PC-3 (cell line): Measurements from ENCODE around the gene GLT6D1. TPM values are rescaled to one million over a fixed set of nuclear protein-coding genes. Genes with fewer than 3 reads are reported as not detected.

Experiments used
- ATAC-seq: fragments of 200-7000 bp; cut with Tn5 transposase; 2 replicates; pipeline ENCODE4 v1.9.1; 2020; ENCODE audit warnings: mild to moderate bottlenecking, moderate library complexity
- BruUV-seq: library from RNA; stranded (reverse); fragments of 400-500 nt; replicated peaks from 2 replicates; lab custom pipeline; 2021; lab: Mats Ljungman, UMichigan
- CTCF ChIA-PET: fragments of 300-600 bp; sonication (Branson Sonifier 250); formaldehyde crosslinking; loops from one replicate; lab custom pipeline; 2022; ENCODE audit warnings: antibody characterized with exemption; lab: Charles Lee
- POLR2A ChIA-PET: fragments of 300-600 bp; sonication (Branson Sonifier 250); formaldehyde crosslinking; loops from one replicate; lab custom pipeline; 2022; ENCODE audit warnings: antibody characterized with exemption; ENCODE audit not compliant: unreplicated experiment; lab: Charles Lee
- DNase-seq: peaks from one replicate; pipeline ENCODE4 v3.0.0-alpha.2; 2015
- H2AFZ ChIP-seq: fragments of 300-600 bp; sonication (generic); 2 replicates; pipeline ENCODE4 v1.6.0; 2016; ENCODE audit warnings: antibody characterized with exemption, low read length
- H3F3A ChIP-seq: fragments of 300-600 bp; sonication (generic); one replicate; pipeline ENCODE4 v1.6.0; 2017; ENCODE audit warnings: antibody characterized with exemption, low read length, control low read depth, mild to moderate bottlenecking; ENCODE audit not compliant: unreplicated experiment
- H3K27ac ChIP-seq: fragments of 300-600 bp; sonication (generic); 2 replicates; pipeline ENCODE4 v1.5.1; 2016; ENCODE audit warnings: mild to moderate bottlenecking, low read length
- H3K27me3 ChIP-seq: fragments of 300-600 bp; sonication (generic); 2 replicates; pipeline ENCODE4 v1.6.1; 2016; ENCODE audit warnings: low read length, mixed read lengths
- H3K36me3 ChIP-seq: fragments of 300-600 bp; sonication (generic); 2 replicates; pipeline ENCODE4 v1.6.1; 2016; ENCODE audit warnings: low read depth, mixed run types, low read length, mixed read lengths
- H3K4me1 ChIP-seq: fragments of 300-600 bp; sonication (generic); 2 replicates; pipeline ENCODE4 v1.5.1; 2016; ENCODE audit warnings: low read length; ENCODE audit not compliant: insufficient read depth
- H3K4me2 ChIP-seq: fragments of 300-600 bp; sonication (generic); 2 replicates; pipeline ENCODE4 v1.6.0; 2016; ENCODE audit warnings: low read length
- H3K4me3 ChIP-seq: fragments of 300-600 bp; sonication (generic); 2 replicates; pipeline ENCODE4 v1.5.1; 2016; ENCODE audit warnings: mild to moderate bottlenecking, low read length, mixed read lengths
- H3K79me2 ChIP-seq: fragments of 300-600 bp; sonication (generic); 2 replicates; pipeline ENCODE4 v1.6.1; 2017; ENCODE audit warnings: low read length, mixed read lengths
- H3K9ac ChIP-seq: fragments of 300-600 bp; sonication (generic); 2 replicates; pipeline ENCODE4 v1.6.0; 2016; ENCODE audit warnings: mild to moderate bottlenecking, low read length
- H3K9me2 ChIP-seq: fragments of 300-600 bp; sonication (generic); replicated peaks from 2 replicates; pipeline ENCODE4 v1.6.1; 2016; ENCODE audit warnings: mixed run types, low read length, mixed read lengths
- H3K9me3 ChIP-seq: fragments of 300-600 bp; sonication (generic); 2 replicates; pipeline ENCODE4 v1.6.1; 2016; ENCODE audit warnings: low read length, mixed read lengths
- H4K20me1 ChIP-seq: fragments of 300-600 bp; sonication (generic); 2 replicates; pipeline ENCODE4 v1.6.1; 2016; ENCODE audit warnings: low read length, mixed read lengths
- CTCF ChIP-seq: fragments of 300-600 bp; sonication (generic); conservative IDR thresholded peaks from 2 replicates; pipeline ENCODE4 v1.5.1; 2017; ENCODE audit warnings: antibody characterized with exemption, low read depth, mild to moderate bottlenecking, low read length
- EZH2 ChIP-seq: fragments of 300-600 bp; sonication (generic); IDR thresholded peaks from one replicate; pipeline ENCODE4 v1.6.1; 2017; ENCODE audit warnings: antibody characterized with exemption, mild to moderate bottlenecking, low read length; ENCODE audit not compliant: unreplicated experiment
- EZH2phosphoT487 ChIP-seq: fragments of 300-600 bp; sonication (generic); IDR thresholded peaks from 2 replicates; pipeline ENCODE4 v1.6.1; 2018; ENCODE audit warnings: mild to moderate bottlenecking, antibody characterized with exemption, low read length, borderline replicate concordance
- intact Hi-C: fragments of 100-400 bp; cut with micrococcal nuclease; formaldehyde crosslinking; loops from 2 replicates; pipeline ENCODE4 v1.9.0; 2023
- total RNA-seq: library from RNA; depleted of rRNA; stranded (reverse); fragments of >200 nt; gene quantifications from 2 replicates; pipeline ENCODE4 v1.2.3, GENCODE V29; 2014

GLT6D1 gene
- total RNA-seq, 1 experiment from 2014 or later: not detected

- Histone ChIP-seq H3K9ac (no peak overlapping the region), H3K36me3 (no peaks in the 10 kb centered on the region), H2AFZ (no peak overlapping the region), H3K4me2 (no peak overlapping the region), H3K27ac (no peak overlapping the region), H3K79me2 (no peaks in the 10 kb centered on the region), H3K9me3 (no peaks in the 10 kb centered on the region), H3F3A (no peaks in the 10 kb centered on the region), H3K27me3 (peaks cover 11% of the 10 kb centered on the region), H3K9me2 (no peaks in the 10 kb centered on the region), H3K4me3 (no peak overlapping the region), H3K4me1 (no peaks in the 10 kb centered on the region), H4K20me1 (no peaks in the 10 kb centered on the region)
- DNase-seq: no peak
- BruUV-seq: no TSS peak
- intact Hi-C loops: no loop called here
- ChIA-PET POLR2A (no interaction called here), CTCF (no interaction called here)
- TF ChIP-seq CTCF: peak; percentile 24; the same call in 1 of the 2 replicates
- no peak for TF ChIP-seq EZH2
- ATAC-seq: no peak
Measured at GRCh38 chr9:135671591-135672041, 32.3 kb upstream of the GLT6D1 start.

GRCh38 chr9:135670721-135671590 lies 31.6 kb upstream of the GLT6D1 start:
- H3K27ac ChIP-seq: no peak overlapping the region
- ATAC-seq: no peak

More at GRCh38 chr9:135670721-135671590, 31.6 kb upstream of the GLT6D1 start:
- ChIA-PET POLR2A (no interaction called here), CTCF (no interaction called here)
- Histone ChIP-seq H3K9ac (no peak overlapping the region), H3K9me3 (no peaks in the 10 kb centered on the region), H3K36me3 (no peaks in the 10 kb centered on the region), H3K9me2 (no peaks in the 10 kb centered on the region), H3K79me2 (no peaks in the 10 kb centered on the region), H4K20me1 (no peaks in the 10 kb centered on the region), H3K4me3 (no peak overlapping the region), H2AFZ (no peak overlapping the region), H3K4me1 (no peaks in the 10 kb centered on the region), H3K27me3 (peaks cover 14% of the 10 kb centered on the region), H3F3A (no peaks in the 10 kb centered on the region), H3K4me2 (no peak overlapping the region)
- DNase-seq: no peak
- no TSS peak for BruUV-seq
- intact Hi-C loops: no loop called here
- no peak for TF ChIP-seq EZH2
- no peak for TF ChIP-seq EZH2phosphoT487
- TF ChIP-seq CTCF: no peak
